Astrocyte of the spinal cord (primary cell): ENCODE results near the gene UPF1.

ENCODE experiments used
- DNase-seq: peaks from one replicate; pipeline ENCODE4 v3.0.0; 2011; ENCODE audit warnings: low read depth, low spot score
- H3K4me3 ChIP-seq: 2 replicates; pipeline ENCODE4 v1.5.1; 2011; ENCODE audit warnings: low read depth, mild to moderate bottlenecking, low read length, moderate library complexity
- CTCF ChIP-seq: IDR thresholded peaks from 2 replicates; pipeline ENCODE4 v1.5.1; 2012; ENCODE audit warnings: low read depth, mild to moderate bottlenecking, low read length, inconsistent platforms
- in situ Hi-C: cut with HindIII; loops from 2 replicates; pipeline ENCODE4 v1.10.0; 2017; ENCODE audit warnings: low sequenced_read_pairs

Gene UPF1

GRCh38 chr19:18856385-18857126 is 24.8 kb downstream of the UPF1 start:
- DNase-seq = no peak
- in situ Hi-C loops = no loop called here
- H3K4me3 ChIP-seq = no peak overlapping the region
- peak; percentile 44 for TF ChIP-seq CTCF

- no peak overlapping the region for H3K4me3 ChIP-seq
- no peak for TF ChIP-seq CTCF
- in situ Hi-C loops = no loop called here
Observed at GRCh38 chr19:18857223-18857622, 25.5 kb downstream of the UPF1 start.

GRCh38 chr19:18858906-18859646 is 27.3 kb downstream of the UPF1 start:
- TF ChIP-seq CTCF = no peak
- no peak for DNase-seq
- H3K4me3 ChIP-seq = no peak overlapping the region
- in situ Hi-C loops = no loop called here

More at GRCh38 chr19:18857223-18857622, 25.5 kb downstream of the UPF1 start:
- no peak for DNase-seq

GRCh38 chr19:18859676-18860301 is 28.0 kb downstream of the UPF1 start:
- H3K4me3 ChIP-seq = no peak overlapping the region
- in situ Hi-C loops = no loop called here
- no peak for TF ChIP-seq CTCF
- DNase-seq = no peak

- no peak for TF ChIP-seq CTCF
- in situ Hi-C loops = no loop called here
- DNase-seq = no peak
- H3K4me3 ChIP-seq = no peak overlapping the region
Observed at GRCh38 chr19:18860302-18860700, 28.5 kb downstream of the UPF1 start.

- no peak overlapping the region for H3K4me3 ChIP-seq
- no peak for TF ChIP-seq CTCF
- in situ Hi-C loops = no loop called here
- no peak for DNase-seq
Observed at GRCh38 chr19:18860725-18861124, 29.0 kb downstream of the UPF1 start.
